GM18907 (cell line): Measurements from ENCODE around the gene MYBPC2.

ENCODE experiments used
- ATAC-seq: cut with Tn5 transposase; IDR thresholded peaks from one replicate; pipeline ENCODE4 v1.9.1; 2021; ENCODE audit warnings: mild to moderate bottlenecking, moderate library complexity; ENCODE audit not compliant: unreplicated experiment

The MYBPC2 gene

DNA sequence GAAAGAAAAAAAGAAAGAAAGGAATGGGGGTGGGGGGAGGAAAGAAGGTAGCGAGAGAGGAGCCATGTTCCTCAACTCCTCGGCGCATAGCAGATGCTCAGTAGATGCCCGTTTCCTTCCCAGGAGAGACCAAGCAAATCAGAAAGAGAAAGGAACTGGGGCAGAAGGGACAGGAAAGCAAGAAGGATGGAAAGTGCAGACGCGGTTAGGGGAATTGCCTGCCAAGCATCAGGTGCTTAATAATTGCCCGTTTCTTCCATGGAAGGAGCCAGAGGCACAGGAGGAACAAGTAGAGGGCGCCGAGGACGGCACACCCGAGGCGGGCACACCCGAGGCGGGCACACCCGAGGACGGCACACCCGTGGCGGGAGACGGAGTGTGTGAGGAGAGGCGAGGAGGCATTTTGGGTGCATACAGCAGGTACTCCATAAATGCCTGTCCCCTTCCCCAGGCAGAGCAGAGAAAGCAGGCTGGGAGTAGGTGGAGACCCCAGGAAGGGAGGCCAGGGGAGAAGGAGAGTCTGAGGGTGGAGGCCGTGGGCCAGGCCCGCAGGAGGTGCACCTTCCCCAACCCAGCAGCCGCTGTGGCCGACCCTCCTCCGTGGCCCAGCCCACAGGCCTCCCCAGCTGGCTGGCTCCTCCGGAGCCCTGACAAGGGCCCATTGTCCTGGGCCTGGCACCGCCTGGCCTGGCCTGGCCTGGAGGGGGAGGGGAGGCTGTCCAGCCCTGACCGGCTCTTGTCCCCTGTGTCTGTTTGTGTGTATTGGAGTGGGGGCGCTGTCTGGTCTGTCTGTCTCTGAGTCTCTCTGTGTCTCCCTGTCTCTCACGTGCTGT lies 63.7 kb downstream of the MYBPC2 start:
- ATAC-seq = no peak

DNA sequence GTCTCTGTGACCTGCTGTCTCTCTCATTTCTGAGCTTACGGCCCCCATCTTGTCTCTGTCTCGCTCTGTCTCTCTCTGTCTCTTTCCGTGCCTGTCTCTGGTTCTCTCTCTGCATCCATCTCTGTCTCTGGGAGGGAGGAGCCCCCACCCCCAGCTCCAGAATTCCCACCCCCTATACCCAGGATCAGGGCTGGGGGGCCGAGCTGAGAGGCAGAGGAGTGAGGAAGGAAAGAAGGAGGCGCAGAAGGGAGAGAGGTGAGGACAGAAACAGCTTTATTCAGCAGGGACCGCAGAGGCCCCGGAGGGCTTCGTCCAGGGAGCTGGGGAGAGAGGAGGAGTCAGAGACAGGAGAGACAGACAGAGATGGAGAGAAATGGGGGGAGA lies 64.3 kb downstream of the MYBPC2 start:
- ATAC-seq = no peak

DNA sequence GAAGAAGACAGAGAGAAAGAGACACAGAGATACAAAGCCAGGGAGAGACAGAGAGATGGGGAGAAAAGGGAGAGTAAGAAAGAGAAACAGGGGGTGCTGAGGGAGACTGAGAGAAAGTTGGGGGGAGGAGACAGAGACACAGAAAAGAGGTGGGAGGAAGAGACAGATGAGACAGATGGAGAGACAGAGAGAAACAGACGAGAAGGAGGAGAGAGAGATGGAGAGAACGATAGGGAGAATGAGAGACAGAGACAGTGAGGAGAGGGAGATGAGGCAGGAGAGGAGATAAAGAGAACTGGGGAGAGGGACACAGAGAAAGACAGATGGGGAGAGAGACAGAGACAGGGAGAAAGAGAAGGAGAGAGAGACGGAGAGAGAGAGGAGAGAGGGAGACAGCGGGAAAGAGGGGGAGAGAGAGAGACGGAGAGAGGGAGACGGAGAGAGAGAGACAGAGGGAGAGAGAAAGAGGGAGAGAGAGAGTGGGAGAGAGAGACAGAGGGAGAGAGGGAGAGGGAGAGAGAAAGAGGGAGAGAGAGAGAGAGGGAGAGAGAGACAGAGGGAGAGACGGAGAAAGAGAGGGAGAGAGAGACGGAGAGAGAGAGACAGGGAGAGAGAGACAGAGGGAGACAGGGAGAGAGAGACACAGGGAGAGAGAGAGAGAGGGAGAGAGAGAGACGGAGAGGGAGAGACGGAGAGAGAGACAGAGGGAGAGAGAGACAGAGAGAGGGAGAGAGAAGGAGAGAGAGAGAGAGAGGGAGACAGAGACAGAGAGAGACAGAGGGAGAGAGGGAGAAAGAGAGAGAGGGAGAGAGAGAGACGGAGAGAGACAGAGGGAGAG lies 65.7 kb downstream of the MYBPC2 start:
- no peak for ATAC-seq

DNA sequence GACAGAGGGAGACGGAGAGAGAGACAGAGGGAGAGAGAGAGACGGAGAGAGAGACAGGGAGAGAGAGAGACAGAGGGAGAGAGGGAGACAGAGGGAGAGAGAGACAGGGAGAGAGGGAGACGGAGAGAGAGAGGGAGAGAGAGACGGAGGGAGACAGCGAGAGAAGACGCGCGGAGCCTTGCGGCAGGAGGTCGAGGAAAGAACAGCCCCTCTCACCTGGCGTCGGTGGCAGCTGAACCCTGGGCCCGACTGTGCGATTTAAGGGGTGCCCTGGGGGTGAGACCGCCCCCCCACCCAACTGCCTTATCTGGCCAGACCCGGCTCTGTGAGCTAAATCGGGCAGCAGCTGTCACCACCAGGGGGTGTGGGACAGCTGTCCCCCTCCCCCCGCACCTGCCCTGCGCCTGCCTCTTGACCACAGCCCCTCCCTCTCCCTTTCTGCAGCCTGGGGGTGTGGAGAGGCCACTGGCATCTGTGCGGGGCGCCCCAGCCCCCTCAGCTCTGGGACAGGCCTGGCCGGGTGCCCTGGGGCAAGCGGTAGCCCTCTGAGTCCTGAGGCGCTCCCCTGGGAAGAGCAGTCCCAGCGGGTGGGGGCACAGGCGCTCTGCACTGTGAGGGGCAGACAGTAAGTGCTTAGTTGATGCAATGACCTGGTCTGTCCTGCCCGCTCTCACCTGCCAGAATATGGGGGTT lies 67.5 kb downstream of the MYBPC2 start:
- ATAC-seq = no peak

DNA sequence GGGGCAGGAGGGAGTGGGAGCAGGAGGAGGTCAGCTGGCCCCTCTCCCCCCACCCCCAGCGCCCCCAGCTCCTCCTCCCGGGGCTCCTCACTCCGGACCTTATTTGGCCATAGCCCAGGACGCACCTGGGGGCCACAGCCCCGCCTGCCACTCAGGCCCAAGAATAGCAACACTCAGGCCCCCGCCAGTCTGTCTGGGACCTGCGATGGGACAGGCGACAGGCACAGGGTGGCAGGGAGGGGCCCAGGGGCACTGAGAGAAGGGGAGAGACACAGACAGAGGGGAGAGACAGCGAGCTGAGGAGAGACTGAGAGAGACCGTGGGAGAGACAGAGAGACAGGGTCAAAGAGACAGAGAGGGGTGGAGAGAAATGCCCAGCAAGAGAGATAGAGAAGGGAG lies 68.1 kb downstream of the MYBPC2 start:
- ATAC-seq = no peak

DNA sequence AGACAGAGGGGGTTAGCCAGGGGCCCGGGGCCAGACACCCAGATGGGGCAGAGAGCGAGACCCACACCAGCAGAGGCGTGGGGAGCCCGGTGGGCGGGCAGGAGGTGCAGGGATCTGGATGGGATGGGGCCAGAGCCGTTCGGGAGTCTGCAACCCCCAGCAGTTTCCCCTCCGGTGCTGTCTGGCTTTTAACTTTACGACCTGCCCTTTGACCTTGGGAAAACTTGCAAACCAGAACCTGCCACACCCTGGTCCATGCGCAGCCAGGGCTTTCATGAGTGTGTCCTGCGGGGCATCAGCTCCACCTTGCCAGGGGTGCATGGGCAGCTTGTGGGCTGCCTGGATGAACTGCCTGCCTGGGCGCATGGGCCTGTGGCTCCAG lies 68.5 kb downstream of the MYBPC2 start:
- ATAC-seq = no peak

DNA sequence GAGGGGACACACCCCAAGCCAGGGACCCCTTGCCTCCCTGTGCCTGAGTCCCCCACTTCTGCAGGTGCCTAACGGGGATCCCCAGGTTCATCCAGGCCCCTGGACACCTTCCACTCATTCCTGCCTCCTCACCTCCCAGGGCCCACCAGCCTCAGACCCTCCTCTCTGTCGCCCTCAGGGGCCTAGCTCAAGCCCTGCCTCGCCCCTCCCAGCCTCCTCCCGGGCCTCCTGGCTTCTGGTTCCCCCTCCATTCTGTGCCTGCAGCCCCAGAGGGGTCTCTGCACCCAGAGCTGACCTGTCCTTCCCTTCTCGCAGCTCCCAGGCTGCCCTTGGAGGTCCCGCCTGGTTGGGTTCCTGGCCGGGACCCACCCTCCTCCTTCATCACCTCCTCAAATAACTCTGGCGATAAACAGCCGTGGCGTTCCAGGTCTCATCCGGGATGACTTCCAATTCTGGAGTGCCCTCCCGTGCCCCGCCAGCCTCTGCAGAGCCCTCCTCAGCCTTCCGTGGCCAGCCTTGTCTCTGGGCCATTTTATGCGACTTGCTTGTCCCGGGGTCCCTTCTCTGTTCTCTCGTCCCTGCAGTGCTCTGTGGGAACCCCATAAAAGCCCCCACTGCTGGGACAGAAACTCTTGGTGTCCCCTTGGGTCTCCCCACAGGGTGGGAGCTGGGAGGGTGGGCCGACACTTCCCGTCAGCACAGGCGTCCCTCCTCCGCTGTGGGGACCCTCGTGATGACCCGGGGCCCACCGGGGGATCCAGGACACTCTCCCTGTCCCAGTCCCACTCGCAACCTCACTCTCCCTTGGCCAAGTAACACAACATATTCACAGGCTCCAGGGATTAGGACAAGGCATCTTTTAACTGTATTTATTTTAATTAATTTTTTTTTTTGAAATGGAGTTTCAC lies 69.1 kb downstream of the MYBPC2 start:
- no peak for ATAC-seq

DNA sequence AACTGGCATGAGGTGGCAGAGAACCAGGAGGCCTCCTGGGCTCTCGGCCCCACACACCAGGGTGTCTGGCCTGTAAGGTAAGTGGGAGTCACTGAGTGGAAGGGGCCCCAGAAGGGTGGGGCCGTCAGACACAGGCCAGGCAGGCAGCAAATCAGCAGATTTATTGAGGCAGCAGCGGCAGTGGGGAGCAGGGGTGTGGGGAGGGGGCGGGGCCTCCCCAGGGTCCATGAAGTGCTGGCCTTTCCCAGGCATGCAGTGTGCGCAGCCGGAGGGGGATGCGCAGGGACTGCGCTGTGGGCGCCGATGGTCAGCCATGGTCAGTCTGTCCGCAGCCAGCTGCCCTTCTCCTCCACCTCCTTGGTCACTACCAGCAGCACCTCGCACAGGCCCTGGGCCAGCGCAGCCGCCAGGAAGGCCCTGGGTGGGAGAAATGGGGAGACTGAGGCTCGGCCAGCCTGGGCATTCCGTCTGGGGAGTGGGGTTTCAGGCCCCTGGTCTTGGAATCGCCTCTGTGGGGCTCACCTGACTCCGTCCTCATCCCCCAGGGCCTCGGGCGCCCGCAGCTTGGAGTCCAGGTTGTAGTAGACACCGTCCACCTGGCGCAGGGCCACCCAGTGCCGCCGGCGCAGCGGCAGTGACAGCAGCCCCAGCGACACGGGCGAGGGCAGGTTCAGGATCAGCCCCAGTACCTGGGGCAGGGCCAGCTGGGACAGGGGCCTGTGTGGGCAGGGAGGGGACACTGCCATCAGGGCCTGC lies 73.3 kb downstream of the MYBPC2 start:
- no peak for ATAC-seq

DNA sequence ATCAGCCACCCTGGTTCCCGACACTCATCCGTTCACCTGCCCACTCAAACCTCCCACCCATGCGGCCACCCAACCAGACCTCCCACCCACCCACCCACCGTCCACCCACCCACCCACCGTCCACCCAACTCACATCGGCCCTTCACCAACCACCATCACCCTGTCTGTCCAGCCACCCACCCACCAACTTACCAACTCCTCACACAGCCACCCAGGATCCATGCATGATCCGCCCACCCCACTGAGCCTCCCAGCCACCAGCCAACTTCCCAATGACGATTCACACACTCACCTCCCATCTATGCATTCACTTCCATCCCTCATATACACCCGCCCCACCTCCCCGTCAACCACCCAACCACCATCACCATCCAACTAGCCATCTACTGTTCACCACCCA lies 74.0 kb downstream of the MYBPC2 start:
- ATAC-seq = no peak

DNA sequence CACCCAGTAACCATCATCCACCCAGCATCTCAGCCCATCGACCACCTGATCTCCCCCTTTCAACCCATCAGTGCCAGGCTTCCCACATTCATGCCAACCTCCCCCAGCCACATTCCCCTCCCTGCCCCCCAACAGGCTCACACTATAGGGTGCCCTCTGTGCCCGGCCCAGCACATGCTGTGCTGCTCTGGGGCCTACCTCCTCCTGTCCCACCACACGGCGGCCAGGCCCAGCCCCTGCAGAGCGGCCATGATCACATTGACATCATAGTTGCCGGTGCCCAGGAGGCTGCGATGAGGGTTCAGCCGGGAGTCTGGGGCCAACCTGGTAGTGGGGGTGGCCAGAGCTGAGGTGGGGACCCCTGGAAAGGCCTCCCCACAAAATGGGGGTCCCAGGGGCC lies 74.7 kb downstream of the MYBPC2 start:
- no peak for ATAC-seq

DNA sequence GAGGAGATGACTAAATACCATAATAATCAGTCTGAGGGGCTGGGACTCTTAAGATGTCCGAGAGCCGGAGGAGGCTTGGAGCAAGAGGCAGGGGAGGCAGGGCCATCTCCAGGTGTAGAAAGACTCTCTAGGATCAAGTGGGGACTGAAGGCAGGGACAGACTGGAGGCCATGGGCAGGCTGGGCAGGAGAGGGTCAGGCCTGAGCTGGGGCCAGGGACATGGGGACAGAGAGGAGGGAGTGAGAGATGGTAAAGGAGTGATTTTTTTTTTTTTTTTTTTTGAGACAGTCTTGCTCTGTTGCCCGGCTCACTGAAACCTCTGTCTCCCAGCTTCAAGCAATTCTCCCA lies 76.1 kb downstream of the MYBPC2 start:
- ATAC-seq = no peak

DNA sequence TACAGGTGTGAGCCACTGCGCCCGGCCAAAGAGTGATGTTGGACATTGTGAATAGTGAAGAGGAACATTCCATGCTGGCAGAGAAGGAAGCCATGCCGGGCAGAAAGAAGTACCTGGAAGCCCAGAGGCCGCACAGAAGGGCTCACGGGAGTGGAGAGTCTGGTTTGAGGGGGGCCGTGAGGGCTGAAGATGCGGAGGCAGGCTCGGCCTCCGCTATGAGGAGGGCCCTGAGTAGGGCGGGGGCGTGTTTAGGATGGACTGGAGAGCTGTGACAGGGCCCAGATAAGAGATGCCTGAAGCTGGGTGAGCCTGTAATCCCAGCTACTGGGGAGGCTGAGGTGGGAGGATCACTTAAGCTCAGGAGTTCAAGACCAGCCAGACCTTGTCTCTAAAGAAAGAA lies 76.7 kb downstream of the MYBPC2 start:
- ATAC-seq = no peak

DNA sequence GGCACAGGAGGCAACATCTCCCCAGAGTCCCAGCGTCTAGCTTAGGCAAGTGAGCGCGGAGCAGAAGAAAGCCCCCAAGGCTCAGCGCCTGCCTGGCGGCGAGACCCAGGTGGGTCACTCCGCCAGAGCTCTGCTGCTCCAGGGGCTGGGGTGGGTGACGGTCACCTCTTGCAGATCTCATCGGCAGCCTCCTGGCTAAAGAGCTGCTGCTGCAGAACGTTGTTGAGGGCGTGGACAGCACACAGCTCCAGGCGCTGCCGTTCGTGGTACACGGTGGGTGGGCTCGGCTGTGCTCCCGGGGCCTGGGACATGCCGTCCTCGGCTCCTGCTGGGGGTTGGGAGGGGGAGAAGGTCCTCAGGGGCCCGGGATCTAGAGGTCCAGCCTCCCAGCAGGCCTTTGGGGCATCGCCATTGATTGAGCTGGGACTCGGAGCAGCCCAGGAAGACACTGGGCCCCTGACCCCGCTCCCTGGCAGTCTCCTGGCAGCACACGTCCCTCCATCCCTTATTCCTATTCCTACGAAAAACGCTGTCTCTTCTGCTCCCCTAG lies 77.5 kb downstream of the MYBPC2 start:
- no peak for ATAC-seq

DNA sequence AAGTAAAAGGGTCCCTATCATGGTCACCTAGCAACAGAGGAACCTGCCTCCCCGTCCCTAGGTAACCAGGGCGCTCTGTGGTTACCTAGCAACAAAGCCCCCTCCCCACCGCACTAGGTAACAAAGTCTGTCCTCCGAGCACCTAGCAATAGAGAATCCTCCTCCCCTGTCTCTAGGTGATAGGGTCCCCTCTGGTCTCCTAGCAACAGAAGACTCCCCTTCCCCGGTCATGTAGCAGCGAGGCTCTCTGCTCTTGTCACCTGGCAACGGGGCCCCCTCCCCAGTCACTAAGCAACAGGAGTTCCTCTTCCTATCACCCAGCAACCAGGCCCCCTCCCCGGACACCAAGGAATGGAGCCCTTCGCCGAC lies 78.0 kb downstream of the MYBPC2 start:
- no peak for ATAC-seq

DNA sequence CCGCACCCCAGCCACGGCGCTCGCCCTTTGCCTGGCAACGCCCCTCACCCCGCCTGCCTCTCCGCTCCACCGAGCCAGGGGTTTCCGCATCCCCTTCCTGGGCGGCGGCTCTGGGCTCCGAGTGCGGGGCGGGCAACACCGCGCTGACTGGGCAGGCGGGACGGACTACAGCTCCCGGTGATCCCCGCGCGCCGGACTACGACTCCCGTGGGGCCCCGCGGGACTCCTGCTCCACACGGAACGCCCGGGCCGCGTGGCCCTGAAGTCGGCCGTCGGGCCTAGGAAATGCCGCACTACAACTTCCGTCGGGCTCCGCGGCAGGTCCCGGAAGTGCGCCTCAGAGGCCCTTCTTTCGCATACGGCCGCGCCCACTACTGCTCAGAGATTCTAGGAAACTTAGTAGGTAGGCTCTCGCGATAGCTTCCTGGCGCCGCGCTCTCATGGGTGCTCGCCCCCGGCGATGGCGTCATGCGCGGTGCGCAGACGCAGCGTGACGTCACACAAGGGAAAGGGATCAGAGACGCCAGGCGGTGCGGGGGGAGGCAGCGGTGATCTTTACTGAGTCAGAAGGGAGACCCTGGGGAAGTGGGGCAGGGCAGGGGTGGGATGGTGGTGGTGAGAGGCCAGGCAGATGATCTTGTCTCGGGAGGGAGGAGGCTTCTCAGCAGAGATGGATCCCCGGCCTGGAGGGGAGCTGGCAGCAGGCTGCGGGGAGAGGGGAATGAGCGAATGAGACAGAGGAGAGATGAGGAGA lies 78.6 kb downstream of the MYBPC2 start, which contains the start of gene JOSD2:
Gene JOSD2, minus strand, starts transcription at position 123 of the 754 bp plus-strand sequence. CDS start 760 bp downstream, outside the sequence.
- peak; percentile 85 for ATAC-seq

DNA sequence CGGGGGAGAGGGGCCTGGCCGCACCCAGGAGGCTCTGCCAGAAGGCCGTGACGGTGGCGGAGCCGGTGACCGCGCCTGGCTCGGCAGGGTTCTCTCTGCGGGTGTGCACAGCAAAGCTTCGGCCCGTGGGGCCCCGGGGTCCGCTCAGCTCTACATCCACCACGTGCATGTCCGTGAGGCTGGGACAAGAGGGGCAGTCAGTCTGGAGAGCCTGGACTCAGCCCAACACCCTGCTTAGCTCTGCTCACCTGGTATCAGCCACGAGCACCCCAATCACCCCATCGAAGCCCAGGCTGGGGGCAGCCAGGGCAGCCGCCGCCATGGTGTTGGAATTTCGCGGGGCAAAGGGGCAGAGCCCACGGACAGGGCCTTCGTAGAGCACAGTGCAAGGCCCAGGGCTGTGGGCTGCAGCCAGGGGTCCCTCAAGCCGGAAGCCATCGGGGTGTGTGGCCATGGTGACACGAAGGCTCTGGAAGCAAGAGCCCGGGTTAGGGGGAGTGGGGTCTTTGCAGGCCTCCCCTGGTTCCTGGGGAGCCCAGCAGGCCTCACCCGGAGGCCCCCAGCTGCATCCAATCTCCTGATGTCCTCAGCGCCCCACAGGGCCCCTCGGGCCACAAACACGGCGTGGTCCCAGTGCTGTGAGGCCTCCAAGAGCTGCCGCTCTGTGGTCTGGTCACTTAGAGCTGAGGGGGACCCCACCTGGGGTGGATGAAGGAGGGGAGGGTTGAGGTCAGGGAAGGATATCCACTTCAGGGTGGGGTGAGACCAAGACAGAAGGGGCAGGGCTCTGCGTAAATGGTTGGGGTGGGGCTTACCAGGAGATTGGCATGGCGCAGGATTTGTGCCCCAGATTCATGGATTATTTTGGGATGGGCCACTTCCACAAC lies 79.7 kb downstream of the MYBPC2 start:
- ATAC-seq = no peak

DNA sequence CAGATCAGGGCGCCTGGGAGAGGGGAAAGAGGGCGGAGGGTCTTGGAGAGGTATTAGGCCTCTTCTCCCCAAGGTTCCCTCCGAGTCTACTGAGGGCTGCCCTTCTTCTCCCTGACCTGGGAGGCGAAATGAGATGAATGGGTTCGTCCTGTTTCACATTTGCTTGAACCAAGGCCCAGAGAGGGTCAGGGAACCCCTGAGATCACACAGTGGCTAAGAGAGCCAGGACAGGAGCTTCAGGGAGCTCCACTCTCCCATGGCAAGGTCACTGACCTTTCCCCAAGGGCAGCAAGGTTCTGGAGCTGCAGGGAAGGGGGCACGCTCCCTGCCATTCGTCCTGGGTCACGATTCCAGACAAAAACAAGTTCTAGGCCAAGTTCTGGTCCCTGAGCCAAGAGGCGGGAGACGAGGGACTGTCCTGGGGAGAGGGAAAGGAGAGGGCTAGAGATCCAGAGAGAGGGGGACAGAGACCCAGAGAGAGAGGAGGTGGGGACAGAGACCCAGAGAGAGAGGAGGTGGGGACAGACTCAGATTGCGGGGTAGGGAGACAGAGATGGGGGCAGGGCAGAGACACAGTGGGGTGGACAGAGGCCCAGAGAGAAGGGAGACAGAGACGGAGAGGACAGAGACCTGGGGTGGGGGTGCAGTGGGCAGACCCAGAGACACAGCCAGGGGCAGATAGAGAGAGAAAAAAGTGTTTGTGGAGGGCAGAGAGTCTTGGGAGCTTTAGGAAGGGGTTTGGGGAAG lies 80.5 kb downstream of the MYBPC2 start:
- no peak for ATAC-seq
